ENCODE measurements around the gene CAMKV.

The CAMKV gene

DNA sequence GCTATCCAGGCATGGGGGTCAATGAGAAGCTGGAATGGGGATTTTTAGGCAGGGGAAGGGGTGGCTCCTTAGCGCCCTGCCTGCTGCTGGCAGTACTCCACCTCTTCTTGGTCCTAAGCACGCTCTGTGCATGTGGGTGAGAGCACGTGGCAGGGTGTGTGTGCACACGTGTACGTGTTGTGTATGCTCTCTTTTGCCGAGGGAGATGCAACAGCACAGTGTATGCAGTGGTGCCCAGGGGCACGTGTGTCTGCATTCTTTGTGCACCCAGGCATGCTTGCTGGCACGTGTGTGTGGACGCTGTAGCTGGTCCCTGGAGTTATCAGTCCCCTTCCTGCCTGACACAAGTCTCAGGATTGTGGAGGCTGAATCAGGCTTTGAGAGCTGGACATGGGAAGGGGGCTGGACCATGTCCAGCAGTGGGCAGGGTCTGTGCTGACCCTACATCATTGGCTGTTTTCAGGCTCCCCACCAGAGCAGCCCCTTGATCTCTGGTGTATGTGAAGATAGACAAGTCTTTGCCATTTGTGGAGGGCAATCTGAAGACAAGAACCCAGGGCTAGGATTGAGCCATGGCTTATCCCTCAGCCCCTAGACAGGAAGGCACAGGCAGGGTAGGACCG is 1.9 kb upstream of the CAMKV start:
- Histone ChIP-seq H2BK5ac (ENCODE audit: low read depth, low read length, poor library complexity, severe bottlenecking) (no peak overlapping the region), H3K23ac (ENCODE audit: low read length in 2 of 2) (no peak overlapping the region), H2AK5ac (ENCODE audit: low read length, severe bottlenecking) (no peak overlapping the region), H3K9ac (ENCODE audit: low read length) (no peak overlapping the region), H3K14ac (ENCODE audit: low read length in 2 of 2) (peak overlapping the region in 1 of 2 experiments; percentile 80), H2AFZ (ENCODE audit: low read depth, low read length) (no peak overlapping the region), H3K79me1 (replicated peaks; ENCODE audit: low read length, poor library complexity, severe bottlenecking) (no peaks in the 10 kb centered on the region), H4K91ac (ENCODE audit: low read length) (no peak overlapping the region), H4K8ac (ENCODE audit: low read length) (no peak overlapping the region), H3K4me3 (ENCODE audit: insufficient read depth in 1 of 2, low read depth in 1 of 2, low read length in 2 of 2) (no peak overlapping the region), H3K4me1 (ENCODE audit: control insufficient read depth, insufficient read depth, low read depth, low read length) (peaks cover 12% of the 10 kb centered on the region), H3K36me3 (ENCODE audit: control insufficient read depth in 1 of 2, insufficient read depth in 2 of 2, low read depth in 1 of 2, low read length in 2 of 2) (no peaks in the 10 kb centered on the region), H3K4me2 (ENCODE audit: low read length, poor library complexity, severe bottlenecking) (no peak overlapping the region), H3K9me3 (ENCODE audit: control insufficient read depth, low read length) (no peaks in the 10 kb centered on the region), H2BK120ac (ENCODE audit: low read depth, low read length) (no peak overlapping the region), H2BK12ac (ENCODE audit: low read length in 2 of 2) (no peak overlapping the region), H3K18ac (ENCODE audit: low read depth in 1 of 2, low read length in 2 of 2) (no peak overlapping the region), H2BK15ac (ENCODE audit: low read depth, poor library complexity, severe bottlenecking) (no peak overlapping the region), H3K27ac (ENCODE audit: low read length, poor library complexity, severe bottlenecking) (no peak overlapping the region), H3K4ac (ENCODE audit: low read depth in 1 of 2, low read length in 2 of 2) (no peak overlapping the region), H3K27me3 (ENCODE audit: control insufficient read depth in 1 of 2, insufficient read depth in 1 of 2, low read length in 2 of 2) (peaks cover 81 to 83% of the 10 kb centered on the region in 2 experiments)
- no peak for DNase-seq
- 83% methylated on average over 10 of the region's 10 CpGs for WGBS

DNA sequence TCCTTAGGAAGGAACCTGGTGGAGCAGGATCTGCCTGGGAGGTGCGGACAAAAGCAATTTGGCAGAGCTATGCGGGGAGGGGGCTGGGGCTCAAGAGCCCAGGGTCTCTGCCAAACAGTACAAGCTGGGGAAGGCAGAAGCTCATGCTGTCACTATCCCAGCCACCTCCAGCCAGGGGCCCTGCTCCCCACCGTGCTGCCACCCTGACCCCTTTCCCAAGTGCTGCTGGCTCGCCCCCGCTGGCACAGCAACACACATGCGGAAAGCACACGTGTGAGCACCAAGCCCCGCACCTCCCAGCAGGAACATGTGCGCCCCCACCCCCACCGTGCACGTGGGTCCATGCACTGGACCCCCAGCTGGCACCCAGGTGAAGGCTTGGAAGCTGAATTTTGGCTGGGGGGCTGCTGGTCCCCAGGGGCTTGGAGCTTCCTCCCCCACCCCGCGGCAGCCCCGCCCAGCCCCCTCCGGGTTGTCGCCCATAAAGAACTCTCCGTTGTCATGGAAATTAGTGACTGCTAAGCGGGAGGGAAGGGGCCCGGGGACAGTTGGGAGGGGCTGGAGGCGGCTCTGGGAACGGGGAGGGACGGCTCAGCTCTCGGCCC is 742 bp downstream of the CAMKV start:
- Histone ChIP-seq H3K4ac (ENCODE audit: low read depth in 1 of 2, low read length in 2 of 2) (no peak overlapping the region), H3K27ac (ENCODE audit: low read length, poor library complexity, severe bottlenecking) (no peak overlapping the region), H3K18ac (ENCODE audit: low read depth in 1 of 2, low read length in 2 of 2) (no peak overlapping the region), H3K36me3 (ENCODE audit: control insufficient read depth in 1 of 2, insufficient read depth in 2 of 2, low read depth in 1 of 2, low read length in 2 of 2) (no peaks in the 10 kb centered on the region), H2BK15ac (ENCODE audit: low read depth, poor library complexity, severe bottlenecking) (no peak overlapping the region), H2BK120ac (ENCODE audit: low read depth, low read length) (no peak overlapping the region), H3K14ac (ENCODE audit: low read length in 2 of 2) (no peak overlapping the region), H4K8ac (ENCODE audit: low read length) (no peak overlapping the region), H4K91ac (ENCODE audit: low read length) (no peak overlapping the region), H3K9ac (ENCODE audit: low read length) (no peak overlapping the region), H3K23ac (ENCODE audit: low read length in 2 of 2) (no peak overlapping the region), H3K27me3 (ENCODE audit: control insufficient read depth in 1 of 2, insufficient read depth in 1 of 2, low read length in 2 of 2) (peaks cover 86 to 88% of the 10 kb centered on the region in 2 experiments), H2BK12ac (ENCODE audit: low read length in 2 of 2) (no peak overlapping the region), H2AFZ (ENCODE audit: low read depth, low read length) (no peak overlapping the region), H3K4me2 (ENCODE audit: low read length, poor library complexity, severe bottlenecking) (peak overlapping the region; percentile 75), H2BK5ac (ENCODE audit: low read depth, low read length, poor library complexity, severe bottlenecking) (no peak overlapping the region), H3K79me1 (replicated peaks; ENCODE audit: low read length, poor library complexity, severe bottlenecking) (no peaks in the 10 kb centered on the region), H2AK5ac (ENCODE audit: low read length, severe bottlenecking) (no peak overlapping the region), H3K9me3 (ENCODE audit: control insufficient read depth, low read length) (no peaks in the 10 kb centered on the region), H3K4me3 (ENCODE audit: insufficient read depth in 1 of 2, low read depth in 1 of 2, low read length in 2 of 2) (no peak overlapping the region), H3K4me1 (ENCODE audit: control insufficient read depth, insufficient read depth, low read depth, low read length) (peaks cover 12% of the 10 kb centered on the region)
- DNase-seq: no peak
- 2% methylated on average over 20 of the region's 23 CpGs for WGBS

DNA sequence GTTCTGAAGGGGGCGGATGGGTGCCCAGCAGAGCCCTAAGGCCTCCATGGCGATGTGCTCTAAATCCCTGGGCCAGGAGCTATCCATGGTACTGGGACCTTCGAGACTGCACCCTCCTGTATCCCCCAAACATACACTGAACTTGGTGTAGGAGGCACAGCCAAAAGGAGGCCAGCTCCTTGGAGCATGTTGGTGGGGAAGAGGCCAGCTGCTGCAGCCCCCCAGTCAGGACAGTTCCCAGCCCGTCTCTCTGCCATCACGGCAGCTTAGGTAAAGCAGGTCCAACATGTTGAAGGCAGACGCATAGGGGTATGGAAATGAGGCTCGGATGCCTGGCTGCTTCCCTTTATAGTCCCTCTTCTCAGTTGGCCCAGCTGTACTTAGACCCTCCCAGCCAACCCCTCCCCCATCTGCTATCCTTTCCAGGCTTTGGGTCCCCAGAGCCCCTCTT is 1.8 kb downstream of the CAMKV start:
- H2BK120ac ChIP-seq (ENCODE audit: low read depth, low read length): no peak overlapping the region
- H3K4me2 ChIP-seq (ENCODE audit: low read length, poor library complexity, severe bottlenecking): no peak overlapping the region
- H2BK5ac ChIP-seq (ENCODE audit: low read depth, low read length, poor library complexity, severe bottlenecking): no peak overlapping the region
- no peak overlapping the region for H3K23ac ChIP-seq (ENCODE audit: low read length in 2 of 2)
- H3K4me1 ChIP-seq (ENCODE audit: control insufficient read depth, insufficient read depth, low read depth, low read length): peaks cover 12% of the 10 kb centered on the region
- no peak overlapping the region for H3K14ac ChIP-seq (ENCODE audit: low read length in 2 of 2)
- H3K27me3 ChIP-seq (ENCODE audit: control insufficient read depth in 1 of 2, insufficient read depth in 1 of 2, low read length in 2 of 2): peaks cover 91 to 95% of the 10 kb centered on the region in 2 experiments
- H2AFZ ChIP-seq (ENCODE audit: low read depth, low read length): no peak overlapping the region
- no peak overlapping the region for H3K4ac ChIP-seq (ENCODE audit: low read depth in 1 of 2, low read length in 2 of 2)
- H3K36me3 ChIP-seq (ENCODE audit: control insufficient read depth in 1 of 2, insufficient read depth in 2 of 2, low read depth in 1 of 2, low read length in 2 of 2): no peaks in the 10 kb centered on the region
- WGBS: 34% methylated on average over 7 of the region's 7 CpGs
- no peak overlapping the region for H2BK15ac ChIP-seq (ENCODE audit: low read depth, poor library complexity, severe bottlenecking)
- no peak overlapping the region for H3K27ac ChIP-seq (ENCODE audit: low read length, poor library complexity, severe bottlenecking)
- H3K9me3 ChIP-seq (ENCODE audit: control insufficient read depth, low read length): no peaks in the 10 kb centered on the region
- H2AK5ac ChIP-seq (ENCODE audit: low read length, severe bottlenecking): no peak overlapping the region
- DNase-seq: peak; percentile 54
- H3K18ac ChIP-seq (ENCODE audit: low read depth in 1 of 2, low read length in 2 of 2): no peak overlapping the region
- no peak overlapping the region for H4K8ac ChIP-seq (ENCODE audit: low read length)
- no peak overlapping the region for H3K4me3 ChIP-seq (ENCODE audit: insufficient read depth in 1 of 2, low read depth in 1 of 2, low read length in 2 of 2)
- no peak overlapping the region for H3K9ac ChIP-seq (ENCODE audit: low read length)
- no peak overlapping the region for H2BK12ac ChIP-seq (ENCODE audit: low read length in 2 of 2)
- no peaks in the 10 kb centered on the region for H3K79me1 ChIP-seq (replicated peaks; ENCODE audit: low read length, poor library complexity, severe bottlenecking)
- no peak overlapping the region for H4K91ac ChIP-seq (ENCODE audit: low read length)

DNA sequence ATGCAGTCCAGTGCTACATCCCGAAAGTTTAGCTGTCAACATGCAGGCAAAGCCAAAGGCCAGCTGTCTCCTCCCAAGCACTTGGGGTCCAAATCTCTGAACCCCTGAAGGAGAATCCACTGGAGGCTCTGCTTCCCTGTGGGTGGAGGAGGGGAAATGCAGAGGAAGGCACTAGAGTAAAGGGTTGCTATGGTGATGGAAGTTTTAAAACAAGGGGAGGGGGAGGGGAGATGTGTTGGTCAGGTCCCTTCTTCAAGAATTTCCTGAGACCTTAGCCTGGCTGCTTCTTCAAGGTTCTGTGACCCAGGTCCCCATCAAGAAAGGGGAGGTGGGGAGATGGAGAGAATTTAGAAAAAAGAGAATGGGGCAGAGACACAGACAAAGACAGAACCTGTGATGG is 2.3 kb downstream of the CAMKV start:
- Histone ChIP-seq H3K27ac (ENCODE audit: low read length, poor library complexity, severe bottlenecking) (no peak overlapping the region), H3K27me3 (ENCODE audit: control insufficient read depth in 1 of 2, insufficient read depth in 1 of 2, low read length in 2 of 2) (peaks cover 86 to 98% of the 10 kb centered on the region in 2 experiments), H3K4me2 (ENCODE audit: low read length, poor library complexity, severe bottlenecking) (no peak overlapping the region), H2BK15ac (ENCODE audit: low read depth, poor library complexity, severe bottlenecking) (no peak overlapping the region), H3K9ac (ENCODE audit: low read length) (no peak overlapping the region), H2AFZ (ENCODE audit: low read depth, low read length) (no peak overlapping the region), H3K4me3 (ENCODE audit: insufficient read depth in 1 of 2, low read depth in 1 of 2, low read length in 2 of 2) (no peak overlapping the region), H2BK12ac (ENCODE audit: low read length in 2 of 2) (no peak overlapping the region), H3K4ac (ENCODE audit: low read depth in 1 of 2, low read length in 2 of 2) (no peak overlapping the region), H2BK5ac (ENCODE audit: low read depth, low read length, poor library complexity, severe bottlenecking) (no peak overlapping the region), H3K36me3 (ENCODE audit: control insufficient read depth in 1 of 2, insufficient read depth in 2 of 2, low read depth in 1 of 2, low read length in 2 of 2) (no peaks in the 10 kb centered on the region), H3K79me1 (replicated peaks; ENCODE audit: low read length, poor library complexity, severe bottlenecking) (no peaks in the 10 kb centered on the region), H2BK120ac (ENCODE audit: low read depth, low read length) (no peak overlapping the region), H4K91ac (ENCODE audit: low read length) (no peak overlapping the region), H2AK5ac (ENCODE audit: low read length, severe bottlenecking) (no peak overlapping the region), H3K4me1 (ENCODE audit: control insufficient read depth, insufficient read depth, low read depth, low read length) (peaks cover 12% of the 10 kb centered on the region), H3K18ac (ENCODE audit: low read depth in 1 of 2, low read length in 2 of 2) (no peak overlapping the region), H3K9me3 (ENCODE audit: control insufficient read depth, low read length) (no peaks in the 10 kb centered on the region), H3K23ac (ENCODE audit: low read length in 2 of 2) (no peak overlapping the region), H4K8ac (ENCODE audit: low read length) (no peak overlapping the region), H3K14ac (ENCODE audit: low read length in 2 of 2) (no peak overlapping the region)
- no peak for DNase-seq
- 93% methylated on average over 1 of the region's 1 CpG for WGBS

Data from mesenchymal stem cell (in vitro differentiated cells and primary cell).